NCI-H69 (cell line): ENCODE data around the gene FASN.
A peak's percentile ranks its signal among the peaks of the same experiment; 100 is the strongest.

ENCODE experiments used
- DNase-seq: peaks from one replicate; lab custom pipeline; 2025; lab: John Stamatoyannopoulos, UW

The FASN gene

GRCh38 chr17:82101301-82101715 is 3.3 kb upstream of the FASN start:
- DNase-seq, result no peak

- no peak for DNase-seq
Measured at GRCh38 chr17:82100502-82101298, 2.7 kb upstream of the FASN start.

DNA sequence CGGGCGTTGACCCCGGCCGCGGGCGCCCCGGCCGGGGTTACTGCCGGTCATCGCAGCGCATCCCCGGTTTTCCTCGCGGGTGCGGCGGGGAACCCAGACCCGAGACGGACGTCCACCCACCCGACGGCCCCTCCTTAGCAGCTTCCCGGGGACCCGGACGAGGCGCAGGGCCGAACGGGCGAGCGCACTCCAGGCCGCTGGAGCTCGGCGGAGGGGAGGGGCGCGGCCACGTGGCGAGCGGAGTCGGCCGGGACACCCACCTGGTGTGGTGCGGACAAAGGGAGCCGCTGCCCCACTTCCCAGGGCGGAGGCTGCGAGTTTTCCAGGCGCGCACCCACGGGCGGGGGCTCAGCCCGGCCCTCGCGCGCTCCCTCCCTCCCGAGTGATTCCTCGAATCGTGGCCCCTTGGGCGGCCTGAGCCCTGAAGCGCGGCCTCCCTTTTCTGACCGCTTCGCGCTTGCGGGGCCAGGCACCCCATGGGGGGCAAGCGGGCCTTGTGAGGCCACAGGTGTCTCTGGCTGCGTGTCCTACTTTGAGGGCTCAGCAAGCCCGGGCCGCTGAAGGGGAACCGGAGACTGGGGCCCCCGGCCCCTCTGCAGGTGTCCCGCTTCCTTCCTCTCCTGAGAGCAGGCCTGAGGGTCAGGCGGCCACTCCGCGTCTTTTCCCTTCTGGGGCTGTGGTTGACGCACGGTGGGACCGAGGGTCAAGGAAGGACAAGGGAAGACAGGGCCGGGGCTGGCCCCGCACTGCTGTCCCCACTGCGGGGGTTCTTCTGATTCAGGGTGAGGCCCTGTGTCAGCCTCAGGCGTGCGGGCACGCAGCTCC is 1.1 kb upstream of the FASN start:
- DNase-seq, result peak; percentile 84

DNA sequence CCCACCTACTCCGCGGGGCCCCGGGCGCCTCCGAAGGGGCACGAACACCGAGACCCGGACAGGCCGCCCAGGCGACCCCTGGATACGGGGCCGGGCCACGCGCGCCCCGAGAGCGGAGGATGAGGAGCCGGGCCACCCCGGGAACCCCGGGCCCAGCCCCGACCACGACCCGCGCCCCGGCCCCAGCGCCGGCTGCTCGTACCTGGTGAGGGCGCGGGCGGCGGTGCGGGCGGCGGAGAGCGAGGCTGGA is 192 bp downstream of the FASN start:
- no peak for DNase-seq

GRCh38 chr17:82097184-82097918 is 685 bp downstream of the FASN start:
- DNase-seq, result peak; percentile 71

DNA sequence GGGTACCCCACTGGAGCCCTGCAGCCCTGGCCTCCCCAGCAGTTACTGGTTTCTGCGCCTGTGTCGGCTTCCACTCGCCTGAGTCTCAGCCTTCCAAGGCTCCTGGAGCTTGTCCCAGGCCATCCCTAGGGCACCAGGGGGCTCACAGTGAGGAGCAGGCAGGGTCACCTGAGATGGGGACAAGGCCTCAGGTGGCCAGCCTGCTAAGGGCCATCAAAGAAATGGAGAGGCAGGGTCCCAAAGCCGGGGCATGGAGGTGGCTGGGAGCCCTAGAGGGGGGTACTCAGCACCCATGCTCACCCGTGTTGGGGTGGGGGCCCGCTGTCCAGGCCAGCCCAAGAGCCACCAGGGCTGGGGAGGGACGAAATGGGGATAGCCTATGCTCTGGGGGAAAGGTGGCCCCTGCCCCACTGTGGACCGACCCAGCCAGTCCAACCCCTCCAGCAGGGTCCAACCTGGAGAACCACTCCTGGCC is 1.3 kb downstream of the FASN start:
- no peak for DNase-seq

- DNase-seq, result no peak
Measured at GRCh38 chr17:82095777-82096708, 2.0 kb downstream of the FASN start.

DNA sequence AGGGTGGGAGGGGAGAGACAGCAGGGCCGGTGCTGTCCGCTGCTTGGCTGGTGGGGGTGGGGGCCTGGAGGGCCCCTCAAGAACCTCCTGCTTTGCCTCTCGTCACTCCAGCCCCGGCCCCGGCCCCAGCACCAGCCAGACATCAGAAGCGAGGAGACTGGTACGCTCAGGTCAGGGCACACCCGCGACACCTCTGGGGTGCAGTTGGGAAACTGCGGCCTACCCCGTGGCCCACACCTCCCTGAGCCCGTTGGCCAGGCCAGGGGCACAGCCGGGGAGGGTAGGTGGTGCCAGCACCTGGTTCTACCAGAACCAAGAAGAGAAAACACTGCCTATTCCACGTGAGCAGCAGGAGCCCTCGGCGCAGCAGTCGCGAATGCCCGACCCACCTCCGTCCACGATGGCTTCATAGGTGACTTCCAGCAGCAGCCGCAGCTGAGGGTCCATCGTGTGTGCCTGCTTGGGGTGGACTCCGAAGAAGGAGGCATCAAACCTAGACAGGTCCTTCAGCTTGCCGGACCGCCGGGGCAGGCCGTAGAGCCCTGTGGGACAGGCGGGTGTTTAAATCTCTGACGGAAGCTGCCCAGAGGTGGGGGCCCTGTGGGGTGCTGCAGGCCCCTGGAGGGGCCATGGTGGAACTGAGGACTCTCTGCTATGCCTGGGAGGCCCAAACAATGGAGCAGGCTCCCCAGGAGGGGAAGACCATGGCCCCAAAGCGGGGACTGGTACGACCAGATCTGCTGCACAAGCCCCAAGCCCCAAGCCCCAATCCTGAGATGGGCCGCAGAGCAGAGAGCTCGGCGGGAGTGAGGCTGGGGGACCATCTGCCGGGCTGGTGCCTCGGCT is 2.9 kb downstream of the FASN start:
- no peak for DNase-seq

- DNase-seq, result no peak
Measured at GRCh38 chr17:82092995-82093751, 4.9 kb downstream of the FASN start.

GRCh38 chr17:82092628-82092994 is 5.4 kb downstream of the FASN start:
- DNase-seq, result no peak

GRCh38 chr17:82092094-82092586 is 5.9 kb downstream of the FASN start:
- no peak for DNase-seq

GRCh38 chr17:82091264-82092066 is 6.6 kb downstream of the FASN start:
- no peak for DNase-seq

GRCh38 chr17:82090549-82091263 is 7.3 kb downstream of the FASN start:
- no peak for DNase-seq

DNA sequence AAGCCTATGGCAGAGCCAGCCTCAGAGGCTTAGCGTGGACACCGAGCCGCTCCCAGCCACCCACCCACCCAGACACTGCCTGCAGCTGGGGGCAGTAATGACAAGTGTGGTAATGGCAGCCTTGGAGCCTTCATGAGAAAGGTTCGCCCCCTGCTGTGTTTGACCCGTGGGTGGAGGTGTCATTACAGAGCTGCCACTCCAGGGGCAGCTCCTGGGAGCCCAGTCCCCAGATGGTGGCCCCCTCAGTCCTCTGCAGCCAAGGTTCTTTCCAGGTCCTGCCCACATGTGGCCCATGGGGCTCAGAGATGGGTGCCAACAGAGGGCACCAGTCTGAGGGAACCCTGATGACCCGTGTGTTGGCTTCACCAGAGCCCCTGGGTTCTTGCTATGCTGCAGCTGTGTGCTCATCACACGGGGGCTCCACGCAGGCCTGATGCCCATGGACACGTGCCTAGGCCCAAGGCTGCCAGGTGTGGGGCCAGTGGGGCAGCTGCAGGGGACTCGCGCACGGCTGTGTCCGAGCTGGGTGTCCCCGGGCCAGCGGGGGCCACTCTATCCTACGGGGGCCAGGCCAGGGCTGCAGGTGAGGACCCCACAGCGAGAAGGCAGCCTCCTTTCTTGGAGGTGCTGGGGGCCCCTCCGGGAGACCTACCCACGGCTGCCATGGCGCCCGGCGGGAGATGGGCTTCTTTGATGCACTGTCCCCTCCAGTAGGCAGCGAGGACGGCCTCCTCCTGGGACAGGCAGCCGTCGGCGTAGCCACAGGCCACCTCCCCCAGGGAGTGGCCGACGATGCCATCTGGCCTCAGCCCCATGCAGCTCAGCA is 8.1 kb downstream of the FASN start:
- DNase-seq, result no peak

DNA sequence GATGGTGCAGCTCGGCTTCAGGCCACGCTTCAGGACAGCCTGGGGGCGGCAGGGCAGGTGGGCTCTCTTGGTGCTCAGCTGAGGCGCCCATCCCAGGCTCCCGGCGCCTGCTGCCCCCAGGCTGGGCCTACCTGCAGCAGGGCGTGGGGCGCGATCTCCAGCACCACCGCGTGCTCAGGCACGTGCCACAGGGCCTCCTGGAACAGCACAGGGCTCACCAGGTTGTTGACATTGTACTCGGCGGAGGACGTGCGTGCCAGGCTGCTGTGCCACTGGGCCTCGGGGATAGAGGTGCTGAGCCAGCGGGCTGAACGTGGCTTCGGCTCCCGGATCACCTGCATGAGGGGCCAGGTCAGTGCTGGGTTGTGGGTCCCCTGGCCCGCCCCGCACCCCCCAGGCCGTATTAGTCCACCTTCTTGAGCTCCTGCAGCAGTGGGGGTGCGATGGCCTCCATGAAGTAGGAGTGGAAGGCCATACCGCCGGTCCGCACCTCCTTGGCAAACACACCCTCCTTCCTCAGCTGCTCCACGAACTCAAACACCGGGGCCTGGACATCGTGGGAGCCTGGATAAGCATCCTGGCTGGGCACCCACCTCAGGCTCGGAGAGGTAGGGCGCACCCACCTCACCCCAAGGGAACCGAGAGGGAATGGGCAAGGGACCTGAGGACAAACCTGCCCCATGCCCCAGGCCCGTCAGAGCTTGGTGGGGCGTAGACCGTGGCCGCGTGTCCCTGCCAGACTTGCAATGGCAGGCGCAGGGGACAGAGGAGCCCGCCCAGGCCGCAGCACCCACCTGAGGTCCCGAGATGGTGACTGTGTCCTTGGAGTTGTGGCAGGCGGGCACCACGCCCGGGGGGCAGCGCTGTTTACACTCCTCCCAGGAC is 9.0 kb downstream of the FASN start:
- no peak for DNase-seq
